Measurements from ENCODE around the gene NDUFA8.

- TF ChIP-seq CTCF (IDR thresholded peaks at IDR 0.05), result no peak
- TF ChIP-seq EP300 (IDR thresholded peaks at IDR 0.05), result no peak
Observed at GRCh38 chr9:122176916-122177315, 17.3 kb upstream of the NDUFA8 start.
